HepG2 (cell line): ENCODE measurements around the gene IL16. TPM values are rescaled to one million over a fixed set of nuclear protein-coding genes. Genes with fewer than 3 reads are reported as not detected.

Experiments
- ATAC-seq: fragments of 200-7000 bp; cut with Tn5 transposase; 3 replicates; pipeline ENCODE4 v1.9.1; 2020; ENCODE audit warnings: mild to moderate bottlenecking, moderate library complexity
- BruUV-seq: library from RNA; stranded (reverse); fragments of 400-500 nt; replicated peaks from 2 replicates; lab custom pipeline; 2021; lab: Mats Ljungman, UMichigan
- CTCF ChIA-PET: fragments of 300-600 bp; formaldehyde crosslinking; extraction: SDS; loops from one replicate; lab custom pipeline; 2021; ENCODE audit warnings: low total read pairs, inconsistent platforms, low intra/inter-chr PET ratio; lab: Yijun Ruan, JAX
- POLR2A ChIA-PET: fragments of 350-600 bp; sonication (Branson Sonifier 250); formaldehyde crosslinking; loops from one replicate; lab custom pipeline; 2020; ENCODE audit warnings: antibody characterized with exemption, inconsistent platforms; lab: Yijun Ruan, JAX
- DNase-seq: peaks from one replicate; pipeline ENCODE4 v3.0.0-alpha.2; 2015; ENCODE audit warnings: low spot score
- FAIRE-seq: peaks from 3 replicates; lab custom pipeline; 2011; peaks lifted over from hg19 to GRCh38; lab: Jason Lieb, UNC
- H2AFZ ChIP-seq: one replicate; pipeline ENCODE4 v1.6.1; 2011; ENCODE audit warnings: low read length, inconsistent platforms
- H3K27ac ChIP-seq: fragments of 300-600 bp; 3 replicates; pipeline ENCODE4 v1.8.0; 2011; ENCODE audit warnings: mixed run types, mild to moderate bottlenecking, mixed read lengths, low read length, inconsistent platforms; ENCODE audit not compliant: insufficient read depth; ENCODE audit errors: extremely low read length
- H3K27me3 ChIP-seq, 2 experiments: fragments of 200-600 bp in 1 of 2; 2 replicates in 1 of 2; 3 replicates in 1 of 2; pipeline versions ENCODE4 v1.6.0 to v1.8.0; 2011; ENCODE audit warnings: low read length in 2 of 2, mild to moderate bottlenecking in 2 of 2, moderate library complexity in 2 of 2, inconsistent platforms in 1 of 2; ENCODE audit not compliant: insufficient read depth in 2 of 2, control insufficient read depth in 1 of 2
- H3K36me3 ChIP-seq, 2 experiments: fragments of 200-600 bp in 1 of 2; replicated peaks in 1 of 2; 2 replicates in 1 of 2; 3 replicates in 1 of 2; pipeline versions ENCODE4 v1.5.1 to v1.8.0; 2011; ENCODE audit warnings: low read length in 2 of 2, inconsistent platforms in 1 of 2; ENCODE audit not compliant: insufficient read depth in 2 of 2, control insufficient read depth in 1 of 2
- H3K4me1 ChIP-seq: 2 replicates; pipeline ENCODE4 v1.5.1; 2012; ENCODE audit warnings: low read length, inconsistent platforms; ENCODE audit not compliant: insufficient read depth
- H3K4me2 ChIP-seq: 2 replicates; pipeline ENCODE4 v1.6.0; 2011; ENCODE audit warnings: low read depth, low read length, inconsistent platforms
- H3K4me3 ChIP-seq, 3 experiments: fragments of 200-600 bp in 1 of 3; sonication (generic), shearing (Covaris generic) in 1 of 3; replicated peaks in 1 of 3; 2 replicates each; pipeline ENCODE4 v1.5.1; 2011 to 2016; ENCODE audit warnings: low read length in 3 of 3, inconsistent platforms in 2 of 3, low read depth in 2 of 3, mild to moderate bottlenecking in 2 of 3, control low read depth in 1 of 3, mixed read lengths in 1 of 3; ENCODE audit not compliant: insufficient read depth in 1 of 3
- H3K79me2 ChIP-seq: one replicate; pipeline ENCODE4 v1.6.1; 2011; ENCODE audit warnings: low read length, inconsistent platforms; ENCODE audit not compliant: insufficient read depth
- H3K9ac ChIP-seq: 2 replicates; pipeline ENCODE4 v1.6.0; 2011; ENCODE audit warnings: mild to moderate bottlenecking, low read depth, low read length, inconsistent platforms; ENCODE audit not compliant: insufficient read depth
- H3K9me3 ChIP-seq: 2 replicates; pipeline ENCODE4 v1.5.1; 2012; ENCODE audit warnings: mild to moderate bottlenecking, low read length
- H4K20me1 ChIP-seq: 2 replicates; pipeline ENCODE4 v1.6.0; 2011; ENCODE audit warnings: inconsistent platforms, mild to moderate bottlenecking, low read length, moderate library complexity; ENCODE audit not compliant: insufficient read depth
- GTF2F1 ChIP-seq: fragments of 150-350 bp; IDR thresholded peaks from 2 replicates; pipeline ENCODE4 v1.6.1; 2014; ENCODE audit warnings: low read length
- HMG20B ChIP-seq: conservative IDR thresholded peaks from 2 replicates; pipeline ENCODE4 v1.6.1; 2016; ENCODE audit warnings: missing genetic modification reagents, missing compliant biosample characterization
- MBNL3 ChIP-seq: fragments of 250-450 bp; sonication (Bioruptor Pico); conservative IDR thresholded peaks from 2 replicates; pipeline ENCODE4 v1.8.0; 2022; ENCODE audit warnings: mild to moderate bottlenecking, inconsistent platforms
- SOX5 ChIP-seq: IDR thresholded peaks from 2 replicates; pipeline ENCODE4 v1.6.1; 2016; ENCODE audit warnings: borderline replicate concordance
- SP140L ChIP-seq: sonication (generic); formaldehyde crosslinking; IDR thresholded peaks from 2 replicates; pipeline ENCODE4 v1.4.0; 2020; ENCODE audit warnings: missing genetic modification reagents, borderline replicate concordance
- YY1 ChIP-seq: IDR thresholded peaks from 2 replicates; pipeline ENCODE4 v1.6.1; 2011; ENCODE audit warnings: low read length, low read depth, moderate library complexity, mild to moderate bottlenecking; ENCODE audit not compliant: insufficient read depth, insufficient replicate concordance
- ZNF121 ChIP-seq: sonication (generic); formaldehyde crosslinking; IDR thresholded peaks from 2 replicates; pipeline ENCODE4 v1.5.0; 2020; ENCODE audit warnings: mild to moderate bottlenecking, missing genetic modification reagents
- ZNF75D ChIP-seq: sonication (generic); formaldehyde crosslinking; IDR thresholded peaks from 2 replicates; pipeline ENCODE4 v1.8.1; 2023; ENCODE audit warnings: missing genetic modification reagents, mild to moderate bottlenecking, borderline replicate concordance
- ZXDC ChIP-seq: sonication (generic); formaldehyde crosslinking; IDR thresholded peaks from 2 replicates; pipeline ENCODE4 v1.5.0; 2020; ENCODE audit warnings: mild to moderate bottlenecking, missing genetic modification reagents
- WGBS: methylation state at CpG from one replicate; pipeline ENCODE4 v1.1.6; 2017; ENCODE audit warnings: low lambda C conversion rate; 5-methylcytosine and 5-hydroxymethylcytosine counted together
- in situ Hi-C: cut with HindIII; loops from 2 replicates; pipeline ENCODE4 v1.10.0; 2017; ENCODE audit warnings: low pct_unique_long_range_greater_than_20kb; ENCODE audit not compliant: extremely low pct_ligation_motif_present
- intact Hi-C: fragments of 100-400 bp; cut with micrococcal nuclease; formaldehyde crosslinking; loops from one replicate; pipeline ENCODE4 v1.10.0; 2022; ENCODE audit not compliant: unreplicated experiment
- polyA plus RNA-seq, 8 experiments: library from polyadenylated mRNA; depleted of rRNA in 3 of 8; stranded (reverse) in 7 of 8; unstranded in 1 of 8; fragments of >200 nt; fragmentation: Illumina TruSeq in 4 of 8; extraction: Trizol in 4 of 8; gene quantifications; 2 replicates each; pipeline versions ENCODE4 v1.2.1 to v1.2.3, GENCODE V29; 2011 to 2016; ENCODE audit warnings: low read depth in 4 of 8, missing spikeins in 1 of 8, mixed read lengths in 1 of 8; ENCODE audit not compliant: insufficient read depth in 1 of 8
- total RNA-seq, 5 experiments: library from RNA; depleted of rRNA; stranded (reverse); fragments of >200 nt; fragmentation: Illumina TruSeq; extraction: Trizol; gene quantifications; 2 replicates each; pipeline ENCODE4 v1.2.3, GENCODE V29; 2016; ENCODE audit warnings: low read depth in 1 of 5
- TF ChIP-seq, protein P1 (sequence below): sonication (generic); formaldehyde crosslinking; IDR thresholded peaks from 2 replicates; pipeline ENCODE4 v1.4.0; 2020; ENCODE audit warnings: missing genetic modification reagents, borderline replicate concordance
- TF ChIP-seq, protein P2 (sequence below): sonication (generic); formaldehyde crosslinking; IDR thresholded peaks from 2 replicates; pipeline ENCODE4 v1.8.0; 2022; ENCODE audit warnings: missing genetic modification reagents, mild to moderate bottlenecking, moderate library complexity, borderline replicate concordance
- TF ChIP-seq, protein P3 (sequence below): sonication (generic); formaldehyde crosslinking; IDR thresholded peaks from 2 replicates; pipeline ENCODE4 v1.4.0; 2020; ENCODE audit warnings: missing genetic modification reagents, borderline replicate concordance

Gene IL16
- total and polyA plus RNA-seq, 2 of the 13 experiments (the other 11 are each of a cell fraction or from before 2014, with no cell fraction given): 0.03 TPM; not detected in 1

GRCh38 chr15:81174125-81174791, 22.4 kb upstream of the IL16 start:
- ATAC-seq (no peak; the same call in 2 of the 3 replicates), FAIRE-seq (no peak), DNase-seq (no peak)
- H3K9ac ChIP-seq: no peak overlapping the region
- ChIA-PET POLR2A (no interaction called here), CTCF (no interaction called here)
- 0% methylated on average over 2 of the region's 2 CpGs for WGBS
- no peaks in the 10 kb centered on the region for H3K36me3 ChIP-seq
- H2AFZ ChIP-seq: no peak overlapping the region
- in situ Hi-C loops (no loop called here), intact Hi-C loops (no loop called here)
- no peaks in the 10 kb centered on the region for H3K9me3 ChIP-seq
- H3K4me2 ChIP-seq: no peak overlapping the region
- H3K27me3 ChIP-seq: no peaks in the 10 kb centered on the region; a peak in 1 of 5 replicates
- H3K4me3 ChIP-seq: no peak overlapping the region
- H3K79me2 ChIP-seq: no peaks in the 10 kb centered on the region
- no peak overlapping the region for H3K27ac ChIP-seq
- BruUV-seq: no TSS peak
- no peaks in the 10 kb centered on the region for H4K20me1 ChIP-seq
- H3K4me1 ChIP-seq: no peaks in the 10 kb centered on the region
- TF ChIP-seq SOX5 (CRISPR knock-in tag) (no peak), YY1 (no peak), ZNF75D (no peak), GTF2F1 (no peak), MBNL3 (no peak), SP140L (CRISPR knock-in tag) (no peak), HMG20B (CRISPR knock-in tag) (no peak), ZXDC (CRISPR knock-in tag) (no peak), ZNF121 (CRISPR knock-in tag) (no peak)
- TF ChIP-seq, protein P1, sequence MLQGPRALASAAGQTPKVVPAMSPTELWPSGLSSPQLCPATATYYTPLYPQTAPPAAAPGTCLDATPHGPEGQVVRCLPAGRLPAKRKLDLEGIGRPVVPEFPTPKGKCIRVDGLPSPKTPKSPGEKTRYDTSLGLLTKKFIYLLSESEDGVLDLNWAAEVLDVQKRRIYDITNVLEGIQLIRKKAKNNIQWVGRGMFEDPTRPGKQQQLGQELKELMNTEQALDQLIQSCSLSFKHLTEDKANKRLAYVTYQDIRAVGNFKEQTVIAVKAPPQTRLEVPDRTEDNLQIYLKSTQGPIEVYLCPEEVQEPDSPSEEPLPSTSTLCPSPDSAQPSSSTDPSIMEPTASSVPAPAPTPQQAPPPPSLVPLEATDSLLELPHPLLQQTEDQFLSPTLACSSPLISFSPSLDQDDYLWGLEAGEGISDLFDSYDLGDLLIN: no peak
- TF ChIP-seq, protein P2, sequence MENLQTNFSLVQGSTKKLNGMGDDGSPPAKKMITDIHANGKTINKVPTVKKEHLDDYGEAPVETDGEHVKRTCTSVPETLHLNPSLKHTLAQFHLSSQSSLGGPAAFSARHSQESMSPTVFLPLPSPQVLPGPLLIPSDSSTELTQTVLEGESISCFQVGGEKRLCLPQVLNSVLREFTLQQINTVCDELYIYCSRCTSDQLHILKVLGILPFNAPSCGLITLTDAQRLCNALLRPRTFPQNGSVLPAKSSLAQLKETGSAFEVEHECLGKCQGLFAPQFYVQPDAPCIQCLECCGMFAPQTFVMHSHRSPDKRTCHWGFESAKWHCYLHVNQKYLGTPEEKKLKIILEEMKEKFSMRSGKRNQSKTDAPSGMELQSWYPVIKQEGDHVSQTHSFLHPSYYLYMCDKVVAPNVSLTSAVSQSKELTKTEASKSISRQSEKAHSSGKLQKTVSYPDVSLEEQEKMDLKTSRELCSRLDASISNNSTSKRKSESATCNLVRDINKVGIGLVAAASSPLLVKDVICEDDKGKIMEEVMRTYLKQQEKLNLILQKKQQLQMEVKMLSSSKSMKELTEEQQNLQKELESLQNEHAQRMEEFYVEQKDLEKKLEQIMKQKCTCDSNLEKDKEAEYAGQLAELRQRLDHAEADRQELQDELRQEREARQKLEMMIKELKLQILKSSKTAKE (CRISPR knock-in tag): no peak
- TF ChIP-seq, protein P3, sequence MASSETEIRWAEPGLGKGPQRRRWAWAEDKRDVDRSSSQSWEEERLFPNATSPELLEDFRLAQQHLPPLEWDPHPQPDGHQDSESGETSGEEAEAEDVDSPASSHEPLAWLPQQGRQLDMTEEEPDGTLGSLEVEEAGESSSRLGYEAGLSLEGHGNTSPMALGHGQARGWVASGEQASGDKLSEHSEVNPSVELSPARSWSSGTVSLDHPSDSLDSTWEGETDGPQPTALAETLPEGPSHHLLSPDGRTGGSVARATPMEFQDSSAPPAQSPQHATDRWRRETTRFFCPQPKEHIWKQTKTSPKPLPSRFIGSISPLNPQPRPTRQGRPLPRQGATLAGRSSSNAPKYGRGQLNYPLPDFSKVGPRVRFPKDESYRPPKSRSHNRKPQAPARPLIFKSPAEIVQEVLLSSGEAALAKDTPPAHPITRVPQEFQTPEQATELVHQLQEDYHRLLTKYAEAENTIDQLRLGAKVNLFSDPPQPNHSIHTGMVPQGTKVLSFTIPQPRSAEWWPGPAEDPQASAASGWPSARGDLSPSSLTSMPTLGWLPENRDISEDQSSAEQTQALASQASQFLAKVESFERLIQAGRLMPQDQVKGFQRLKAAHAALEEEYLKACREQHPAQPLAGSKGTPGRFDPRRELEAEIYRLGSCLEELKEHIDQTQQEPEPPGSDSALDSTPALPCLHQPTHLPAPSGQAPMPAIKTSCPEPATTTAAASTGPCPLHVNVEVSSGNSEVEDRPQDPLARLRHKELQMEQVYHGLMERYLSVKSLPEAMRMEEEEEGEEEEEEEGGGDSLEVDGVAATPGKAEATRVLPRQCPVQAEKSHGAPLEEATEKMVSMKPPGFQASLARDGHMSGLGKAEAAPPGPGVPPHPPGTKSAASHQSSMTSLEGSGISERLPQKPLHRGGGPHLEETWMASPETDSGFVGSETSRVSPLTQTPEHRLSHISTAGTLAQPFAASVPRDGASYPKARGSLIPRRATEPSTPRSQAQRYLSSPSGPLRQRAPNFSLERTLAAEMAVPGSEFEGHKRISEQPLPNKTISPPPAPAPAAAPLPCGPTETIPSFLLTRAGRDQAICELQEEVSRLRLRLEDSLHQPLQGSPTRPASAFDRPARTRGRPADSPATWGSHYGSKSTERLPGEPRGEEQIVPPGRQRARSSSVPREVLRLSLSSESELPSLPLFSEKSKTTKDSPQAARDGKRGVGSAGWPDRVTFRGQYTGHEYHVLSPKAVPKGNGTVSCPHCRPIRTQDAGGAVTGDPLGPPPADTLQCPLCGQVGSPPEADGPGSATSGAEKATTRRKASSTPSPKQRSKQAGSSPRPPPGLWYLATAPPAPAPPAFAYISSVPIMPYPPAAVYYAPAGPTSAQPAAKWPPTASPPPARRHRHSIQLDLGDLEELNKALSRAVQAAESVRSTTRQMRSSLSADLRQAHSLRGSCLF: no peak
